NCI-H2029 treated with DMSO at 0.1 percent for 48 hours (cell line): ENCODE results near the gene JMJD4.

Source experiments
- DNase-seq: peaks from one replicate; lab custom pipeline; 2025; lab: John Stamatoyannopoulos, UW

JMJD4 gene

DNA sequence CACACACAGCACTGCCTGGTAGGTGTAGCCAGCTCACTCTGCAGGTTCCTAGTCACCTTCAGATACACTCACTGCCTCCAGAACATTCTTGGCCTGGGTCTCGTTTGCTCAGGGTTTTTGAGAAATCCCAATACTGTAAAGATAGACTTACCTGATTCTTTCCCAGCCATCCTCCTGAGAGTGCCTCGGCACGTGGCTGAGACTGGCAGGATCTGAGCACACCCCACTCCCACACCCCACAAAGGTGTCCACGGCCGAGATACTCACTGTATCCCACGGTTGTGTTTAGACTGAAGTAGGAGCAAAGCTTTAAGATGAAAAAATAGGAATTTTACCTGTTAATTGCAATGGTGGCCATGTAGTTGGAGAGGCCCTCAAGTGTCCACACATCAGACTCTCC is 33.5 kb upstream of the JMJD4 start:
- DNase-seq: no peak

DNA sequence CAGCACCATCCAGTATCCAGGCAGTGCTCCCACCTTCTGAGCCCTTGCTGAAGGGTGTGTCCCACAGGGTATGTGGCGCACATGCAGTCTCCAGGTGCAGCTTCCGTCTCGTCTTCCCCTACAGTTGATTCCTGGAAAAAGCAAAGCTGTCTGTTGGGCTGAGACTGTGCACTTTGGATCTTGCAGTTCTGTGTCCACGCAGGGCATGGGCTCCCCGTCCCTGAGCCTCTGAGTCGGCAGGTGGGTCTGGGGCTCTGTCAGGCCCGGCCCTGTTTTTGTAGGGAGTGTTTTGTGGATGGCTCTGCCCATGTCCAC is 33.0 kb upstream of the JMJD4 start:
- no peak for DNase-seq

DNA sequence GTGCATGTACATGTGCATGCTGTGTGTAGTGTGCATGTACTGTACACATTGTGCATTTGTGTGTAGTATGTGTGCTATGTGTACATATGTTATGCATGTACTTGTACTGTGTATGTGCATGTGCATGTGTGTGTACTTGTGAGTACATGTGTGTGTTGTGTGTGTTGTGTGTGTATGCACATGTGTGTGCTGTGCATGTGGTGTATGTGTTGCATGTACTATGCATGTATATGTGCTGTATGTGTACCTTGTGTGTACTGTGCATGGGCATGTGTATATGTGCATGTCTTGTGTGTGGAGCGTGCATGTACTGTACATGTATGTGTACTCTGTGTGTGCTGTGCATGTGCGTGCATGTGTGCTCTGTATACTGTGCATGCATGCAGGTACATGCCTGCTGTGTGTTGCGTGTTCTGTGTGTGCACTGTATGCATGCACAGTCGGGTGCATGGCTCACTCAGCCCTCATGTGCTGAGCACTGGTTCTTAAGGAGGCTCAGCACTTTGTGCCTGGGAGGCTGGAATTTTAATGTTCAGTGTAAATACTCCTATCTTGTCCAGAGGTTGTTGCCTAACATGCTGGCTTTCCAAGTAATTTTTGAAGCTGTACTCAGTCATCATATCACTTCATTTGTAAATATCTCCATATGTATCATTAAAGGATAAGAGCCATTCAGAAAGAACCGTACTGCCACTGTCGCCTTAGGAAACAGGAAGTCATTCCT is 32.5 kb upstream of the JMJD4 start:
- DNase-seq: no peak

DNA sequence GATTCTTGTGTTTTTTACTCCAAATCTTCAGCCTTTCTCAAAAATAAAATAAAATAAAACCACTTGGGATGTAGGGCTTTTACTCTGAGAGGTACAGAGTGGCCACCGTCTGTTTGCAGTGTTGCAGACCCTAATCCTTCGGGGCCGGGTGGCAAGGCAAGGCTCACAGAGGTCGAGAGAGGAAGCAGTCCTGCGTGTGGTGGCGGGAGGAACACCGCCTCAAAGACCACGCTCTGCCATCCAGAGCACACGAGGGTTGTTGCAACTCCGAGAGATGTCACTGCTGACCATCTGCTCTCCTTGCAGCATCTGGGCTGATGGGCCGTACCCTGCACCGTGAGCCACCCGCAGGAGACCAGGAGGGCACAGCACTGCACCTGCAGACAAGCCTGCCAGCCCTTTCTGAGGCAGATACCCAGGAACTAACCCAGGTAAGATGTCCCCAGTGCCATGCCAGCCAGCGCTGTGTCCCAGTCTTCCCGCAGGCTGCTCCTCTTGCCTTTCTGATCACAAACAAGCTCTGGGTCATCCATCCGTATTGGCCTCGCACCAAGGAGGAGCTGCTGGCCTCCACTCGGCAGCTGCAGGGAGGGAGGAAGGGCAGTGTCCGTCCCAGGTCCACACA is 31.7 kb upstream of the JMJD4 start:
- no peak for DNase-seq

DNA sequence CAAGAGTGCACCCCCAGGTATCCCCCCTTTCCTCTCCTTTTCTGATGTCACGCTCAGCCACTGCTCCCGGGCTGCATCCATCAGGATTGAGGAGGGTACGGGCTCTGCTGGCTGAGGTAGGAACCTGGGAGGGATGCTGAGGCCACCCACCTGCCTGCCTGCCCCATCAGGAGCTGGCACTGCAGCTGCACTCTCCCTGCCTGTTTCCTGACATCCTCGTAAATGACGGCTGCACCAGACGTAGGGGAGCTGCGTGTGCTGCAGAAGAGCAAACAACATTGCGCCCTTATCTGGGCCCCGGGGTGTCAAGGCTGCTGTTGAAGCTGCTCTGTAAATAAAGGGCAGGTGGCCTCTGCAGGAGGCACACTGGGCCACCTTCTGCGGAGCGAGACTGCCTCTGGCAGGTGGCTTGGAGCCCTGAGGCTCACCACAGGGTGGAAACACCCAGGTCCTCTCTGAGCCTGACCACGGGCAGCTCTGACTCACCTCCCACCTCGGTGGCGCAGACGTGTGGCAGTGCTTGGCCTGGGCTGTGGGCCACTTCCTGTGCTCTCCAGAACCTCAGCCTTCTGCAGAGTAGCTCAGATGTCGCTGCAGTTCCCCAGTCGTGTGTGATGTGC is 31.0 kb upstream of the JMJD4 start:
- peak; percentile 10 for DNase-seq

DNA sequence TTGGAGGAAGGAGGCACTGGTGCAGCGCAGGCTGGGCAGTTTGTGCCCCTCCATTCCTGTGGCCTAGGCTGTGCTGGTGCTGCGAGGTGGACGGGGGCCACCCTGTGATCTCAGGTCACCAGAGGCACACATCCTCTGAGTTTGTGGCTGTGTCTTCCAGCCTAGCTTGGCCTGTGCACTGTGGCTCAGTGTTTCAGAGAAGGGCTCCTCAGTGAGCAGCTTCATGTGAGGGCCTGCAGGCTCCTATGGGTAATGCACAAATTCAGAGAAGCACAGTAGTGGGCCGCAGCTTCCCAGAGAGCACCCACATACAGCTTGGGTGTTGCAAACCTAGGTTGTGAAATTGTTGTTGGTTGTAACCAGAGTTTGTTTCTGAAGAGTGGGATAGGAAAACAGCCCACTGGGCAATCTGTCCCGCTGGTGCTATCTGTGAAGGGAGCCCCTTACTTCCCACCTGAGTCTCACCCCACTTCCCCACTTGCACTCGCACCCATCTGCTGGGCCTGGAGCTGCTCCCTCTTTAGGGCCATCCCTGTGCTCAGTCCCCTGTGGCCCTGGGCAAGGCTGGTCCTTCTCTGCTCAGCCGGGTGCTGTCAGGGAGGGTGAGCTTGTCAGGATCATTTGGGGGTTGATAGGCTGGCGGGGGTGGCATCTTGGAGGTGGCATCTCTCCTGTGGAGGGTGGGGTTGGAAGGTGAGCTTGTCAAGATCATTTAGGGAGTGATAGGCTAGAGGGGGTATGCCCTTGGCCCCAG is 30.3 kb upstream of the JMJD4 start:
- no peak for DNase-seq

DNA sequence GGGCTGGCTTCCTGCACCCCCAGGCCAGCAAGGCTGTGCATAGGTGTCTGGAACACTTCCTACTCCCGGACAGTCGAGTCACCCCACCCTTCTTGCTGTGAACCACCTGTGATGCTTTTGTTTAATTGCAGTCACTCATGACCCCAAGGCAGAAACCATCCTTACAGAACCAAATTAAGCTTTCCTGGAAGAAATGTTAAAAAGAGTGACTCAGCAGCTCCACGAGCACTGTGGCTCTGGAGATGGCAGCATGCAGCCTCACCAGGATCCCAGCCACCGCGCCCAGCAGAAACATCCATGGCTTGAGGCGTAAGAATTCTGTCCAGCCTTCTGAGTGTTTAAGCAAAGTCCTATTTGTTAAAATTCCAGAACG is 28.9 kb upstream of the JMJD4 start:
- DNase-seq: no peak

DNA sequence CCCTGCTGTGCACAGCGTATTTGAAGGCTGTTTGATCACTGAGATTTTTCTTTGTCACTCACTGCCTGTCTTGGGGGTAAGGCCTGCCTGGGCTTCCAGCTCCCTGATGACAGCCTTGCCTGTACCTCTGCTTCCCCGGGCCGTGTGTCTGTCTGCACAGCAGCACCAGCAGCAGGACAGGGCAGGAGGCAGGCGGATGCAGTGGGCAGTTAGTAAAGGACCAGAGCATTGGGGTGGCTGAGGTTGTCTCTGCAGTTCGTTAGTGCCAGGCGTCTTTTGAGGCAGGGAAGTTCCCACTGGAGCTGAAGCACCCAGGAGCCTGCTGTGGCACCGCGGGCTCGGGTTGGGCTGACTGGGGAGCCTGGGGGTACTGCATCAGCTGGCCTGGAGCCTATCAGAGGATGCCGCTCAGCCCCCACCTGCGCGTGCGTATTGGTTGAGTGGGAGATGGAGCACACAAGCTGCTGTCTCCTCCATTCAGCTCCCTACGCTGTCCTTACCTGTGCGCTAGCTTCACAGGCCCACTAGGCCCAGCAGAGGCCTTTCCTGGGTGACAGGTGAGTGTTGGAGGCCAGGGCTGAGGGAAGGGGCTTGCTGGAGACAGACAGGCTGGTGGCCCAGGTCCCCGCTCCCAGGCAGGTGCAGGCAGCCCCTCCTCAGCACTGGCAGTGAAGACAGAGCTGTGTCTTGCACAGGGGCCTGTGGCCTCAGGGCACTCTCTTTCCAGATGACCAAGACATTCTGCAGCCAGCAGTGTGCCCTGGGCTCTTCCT is 28.3 kb upstream of the JMJD4 start:
- no peak for DNase-seq

DNA sequence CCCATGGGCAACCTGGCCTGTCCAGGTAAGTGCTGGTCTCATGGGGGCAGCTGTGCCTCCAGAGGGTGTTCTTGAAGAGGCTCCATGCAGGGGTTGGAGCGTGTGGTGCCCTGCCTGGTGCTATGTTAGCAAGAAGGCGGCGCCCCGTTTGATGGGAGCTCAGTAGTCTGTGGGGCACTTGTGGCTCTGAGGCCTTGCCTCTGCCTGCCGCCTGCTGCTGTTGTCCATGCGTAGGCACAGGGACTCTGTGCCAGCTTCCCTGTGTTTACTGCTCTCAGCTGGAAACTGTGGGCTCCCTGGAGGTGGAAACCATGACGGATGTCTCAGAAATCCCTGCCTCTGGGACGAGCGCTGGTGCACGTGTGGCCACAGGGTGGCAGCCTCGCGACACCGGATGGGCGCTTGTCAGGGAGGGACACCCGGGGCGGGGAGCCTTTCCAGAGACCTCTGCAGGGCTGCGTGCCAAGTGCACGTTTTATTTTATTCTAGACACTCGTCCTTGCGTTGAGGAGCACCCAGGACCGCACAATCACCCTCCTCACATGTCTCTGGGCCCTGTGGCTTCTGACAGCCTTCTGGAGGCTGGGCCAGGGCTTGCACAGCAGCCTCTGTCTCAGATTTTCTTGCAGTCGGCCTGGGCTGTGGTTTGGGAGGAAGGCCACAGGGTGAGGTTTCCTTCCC is 27.3 kb upstream of the JMJD4 start:
- peak; percentile 58 for DNase-seq

DNA sequence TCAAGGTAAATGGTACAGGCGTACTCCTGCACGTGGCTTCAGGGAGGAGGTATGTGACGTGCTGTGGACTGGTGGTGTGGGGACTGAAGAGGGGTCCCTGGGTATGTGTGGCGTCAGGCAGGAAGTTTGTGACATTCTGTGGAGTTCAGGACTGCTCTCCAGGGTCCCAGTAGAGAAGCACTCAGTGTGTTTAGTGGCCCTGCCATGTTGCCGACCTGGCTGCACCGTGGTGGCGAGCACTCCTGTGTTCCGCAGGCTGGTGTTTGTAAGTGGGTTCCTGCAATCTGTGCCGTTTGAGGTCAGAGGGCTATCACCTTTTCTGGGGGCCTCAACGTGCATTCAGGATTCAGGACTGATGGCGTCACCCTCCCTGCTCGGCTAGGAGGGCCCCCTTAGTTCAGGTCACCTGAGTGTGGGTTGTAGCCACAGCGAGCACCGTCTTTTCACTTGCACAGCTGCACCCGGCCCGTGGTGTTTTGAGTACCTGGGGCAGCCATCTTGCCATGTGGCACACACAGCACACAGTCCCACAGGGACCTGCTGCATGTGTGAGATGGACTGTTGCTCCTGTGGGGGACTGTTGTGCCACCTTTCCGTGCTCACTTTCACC is 26.6 kb upstream of the JMJD4 start:
- DNase-seq: no peak

DNA sequence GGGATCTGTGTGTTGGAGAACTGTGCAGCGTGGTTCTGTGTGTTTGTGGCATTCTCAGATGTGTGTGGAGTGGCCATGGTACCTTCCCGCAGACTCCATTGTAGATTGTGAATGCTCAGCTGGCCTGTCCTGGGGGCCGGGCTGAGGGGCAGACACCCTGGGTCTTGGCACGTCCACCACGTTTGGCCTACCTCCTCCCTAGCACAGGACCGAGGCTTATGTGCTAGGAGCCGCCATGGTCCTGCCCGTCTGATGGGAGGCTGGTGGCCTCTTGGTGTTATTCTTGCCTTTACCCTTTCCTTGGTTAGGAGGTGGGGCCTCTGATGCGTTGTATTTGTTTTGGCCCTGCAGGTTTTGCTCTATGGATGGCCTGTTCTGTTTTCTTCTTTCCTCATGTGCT is 25.3 kb upstream of the JMJD4 start:
- DNase-seq: no peak

DNA sequence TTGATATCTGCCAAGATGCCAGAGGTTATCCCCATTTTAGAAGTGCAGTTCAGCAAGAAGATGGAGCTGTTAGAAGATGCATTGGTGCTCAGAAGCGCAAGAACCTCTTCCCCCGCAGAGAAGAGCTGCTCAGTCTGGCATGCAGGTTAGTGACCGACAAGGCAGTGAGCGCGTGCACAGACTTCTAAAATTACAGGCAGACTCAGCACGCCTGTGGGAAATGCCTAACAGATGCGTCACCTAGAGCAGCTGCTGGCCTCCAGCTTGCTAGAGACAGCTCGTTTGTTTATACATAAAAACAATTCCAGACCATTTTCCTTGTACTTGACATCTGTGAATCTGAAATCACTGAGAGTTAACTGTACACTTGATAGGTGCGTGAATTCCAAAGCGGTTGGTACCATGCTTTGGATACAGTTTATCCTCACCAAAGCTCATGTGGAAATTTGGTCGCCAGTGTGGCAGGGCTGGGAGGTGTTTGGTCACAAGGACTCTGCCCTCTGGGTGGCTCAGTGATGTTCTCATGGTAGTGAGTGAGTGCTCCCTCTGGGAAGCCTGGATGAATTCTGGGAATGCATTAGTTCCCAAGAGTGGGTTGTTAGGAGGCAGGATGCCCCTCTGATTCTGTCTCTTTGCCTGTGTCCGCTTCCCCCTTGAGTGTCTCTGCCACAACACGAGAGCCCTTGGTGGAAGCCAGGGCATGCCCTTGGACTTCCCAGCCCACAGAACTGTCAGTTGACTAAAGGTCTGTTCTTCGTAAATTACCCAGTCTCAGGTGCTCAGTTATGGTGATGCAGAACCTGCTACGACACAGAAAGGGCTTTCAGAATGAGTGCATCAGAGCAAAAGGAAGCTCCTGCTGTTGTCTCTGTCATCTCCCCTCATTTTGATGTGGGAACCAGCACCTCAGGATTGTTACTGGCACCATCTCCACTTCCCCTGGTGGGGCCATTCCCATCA is 24.5 kb upstream of the JMJD4 start:
- DNase-seq: no peak

DNA sequence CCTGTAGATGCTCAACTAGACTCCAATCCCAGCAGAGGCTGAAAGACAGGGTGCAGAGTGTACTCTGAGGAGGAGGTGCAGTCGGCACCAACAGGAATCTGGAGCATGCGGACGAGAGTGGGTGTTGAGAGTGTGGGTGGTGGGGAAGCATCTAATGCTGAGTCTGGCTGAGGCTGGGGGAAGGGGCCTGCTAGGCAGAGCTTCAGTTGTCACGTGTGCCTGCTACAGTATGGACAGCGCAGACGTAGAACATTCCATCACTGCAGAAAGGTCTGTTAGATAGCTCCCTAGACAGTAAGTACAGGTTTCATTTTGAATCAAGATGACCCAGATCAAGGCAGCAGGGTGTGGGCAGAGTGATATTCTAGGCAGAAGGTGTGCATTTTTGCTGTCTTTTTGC is 23.3 kb upstream of the JMJD4 start:
- no peak for DNase-seq

DNA sequence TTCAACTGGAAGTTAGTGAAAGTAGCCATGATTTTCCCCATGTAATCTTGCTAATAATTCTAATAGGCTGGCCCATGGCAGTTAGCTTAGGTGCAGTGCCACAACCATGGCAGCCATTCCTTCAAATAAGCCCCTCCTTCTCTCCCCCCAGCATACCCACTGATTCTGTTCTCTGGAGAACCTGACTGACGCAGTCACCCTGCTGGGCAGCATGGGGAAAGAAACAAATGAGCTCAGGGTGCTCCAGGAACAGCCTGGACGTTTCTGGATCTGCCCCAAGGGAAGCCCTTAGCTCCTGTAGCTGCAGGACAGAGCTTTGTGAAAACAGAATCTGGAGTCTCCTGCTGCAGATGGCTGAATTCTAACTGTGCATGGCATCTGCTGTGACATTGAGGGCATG is 22.7 kb upstream of the JMJD4 start:
- no peak for DNase-seq

DNA sequence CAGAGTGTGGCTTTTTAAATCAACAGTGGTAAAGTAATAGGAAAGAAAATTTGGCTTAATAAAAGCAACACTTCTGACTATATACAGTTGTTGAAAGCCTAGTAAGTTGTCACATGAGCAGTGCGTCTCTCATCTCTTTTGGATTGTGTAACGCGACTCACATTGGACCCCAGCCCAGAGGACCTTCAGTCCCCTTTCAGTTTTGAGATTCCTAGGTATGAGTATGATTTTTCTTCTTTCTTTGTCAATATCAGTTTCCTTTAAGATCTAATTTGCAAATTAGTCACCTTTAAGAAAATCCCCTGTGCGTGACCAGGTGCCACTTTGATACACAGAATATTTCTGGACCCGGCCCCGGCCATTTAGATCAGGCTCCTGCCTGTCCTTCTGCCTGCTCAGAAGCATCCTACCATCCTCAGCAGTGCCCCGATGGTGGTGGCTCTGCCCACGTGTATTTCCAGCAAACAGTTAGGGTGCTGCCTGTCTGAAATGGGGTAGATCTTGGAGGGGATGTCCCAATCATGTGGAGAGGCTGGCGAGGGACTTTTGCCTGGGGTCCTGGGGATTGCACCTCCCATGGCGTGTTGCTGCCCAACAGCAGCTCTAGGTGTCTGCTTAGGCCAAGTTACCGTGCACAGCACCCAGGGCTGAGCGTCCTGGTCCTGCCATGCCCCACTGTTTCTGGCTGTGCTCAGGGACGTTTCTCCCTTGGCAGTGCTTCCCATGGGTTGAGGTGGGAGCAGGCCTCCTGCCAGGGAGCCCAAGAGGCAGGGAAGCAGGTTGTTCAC is 21.3 kb upstream of the JMJD4 start:
- DNase-seq: no peak

DNA sequence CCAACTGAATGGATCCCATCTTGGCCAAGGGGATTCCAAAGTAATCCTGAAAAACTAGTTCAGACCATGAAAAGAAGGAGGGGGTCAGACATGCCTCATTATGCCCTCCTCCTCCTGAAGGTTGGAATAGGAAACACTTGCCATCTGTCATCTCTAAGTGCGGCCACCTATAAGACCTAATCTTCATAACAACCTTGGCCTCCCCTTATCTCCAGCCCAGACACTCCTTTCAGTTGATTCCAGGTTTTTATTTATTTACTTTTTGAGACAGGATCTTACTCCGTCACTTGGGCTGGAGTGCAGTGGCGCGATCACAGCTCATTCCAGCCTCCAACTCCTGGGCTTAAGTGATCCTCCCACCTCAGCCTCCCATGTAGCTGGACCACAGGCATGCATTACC is 19.9 kb upstream of the JMJD4 start:
- no peak for DNase-seq

DNA sequence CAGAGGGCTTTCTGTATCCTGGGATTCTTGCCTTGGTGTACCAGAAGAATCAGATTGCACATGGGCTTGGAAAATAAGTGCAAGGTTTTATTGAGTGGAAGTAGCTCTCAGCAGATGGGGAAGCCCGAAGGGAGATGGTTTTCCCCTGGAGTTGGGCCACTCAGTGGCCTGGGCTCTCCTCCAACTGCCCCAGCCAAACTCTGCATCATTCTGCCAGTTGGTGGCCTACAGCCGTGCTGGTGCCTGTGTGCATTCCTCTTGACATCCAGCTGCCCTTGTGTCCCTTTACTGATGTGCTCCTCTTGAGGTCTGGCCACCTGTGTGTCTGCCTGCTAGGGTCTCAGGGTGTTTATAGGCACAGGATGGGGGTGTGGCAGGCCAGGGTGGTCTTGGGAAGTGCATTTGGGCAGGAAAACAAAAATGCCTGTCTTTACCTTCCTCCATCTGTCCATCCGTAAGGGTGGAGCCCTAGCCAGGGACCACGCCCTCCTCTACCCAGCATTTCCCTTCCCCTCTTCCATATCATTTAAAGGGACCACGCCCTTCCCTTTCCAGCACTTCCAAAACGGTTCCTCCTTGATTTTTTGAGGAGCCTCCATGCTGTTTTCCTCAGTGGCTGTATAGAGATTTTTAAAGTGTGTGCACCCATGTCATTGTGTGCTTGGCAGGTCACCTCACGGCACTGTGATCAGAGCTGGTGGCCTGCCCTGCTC is 19.1 kb upstream of the JMJD4 start:
- no peak for DNase-seq

DNA sequence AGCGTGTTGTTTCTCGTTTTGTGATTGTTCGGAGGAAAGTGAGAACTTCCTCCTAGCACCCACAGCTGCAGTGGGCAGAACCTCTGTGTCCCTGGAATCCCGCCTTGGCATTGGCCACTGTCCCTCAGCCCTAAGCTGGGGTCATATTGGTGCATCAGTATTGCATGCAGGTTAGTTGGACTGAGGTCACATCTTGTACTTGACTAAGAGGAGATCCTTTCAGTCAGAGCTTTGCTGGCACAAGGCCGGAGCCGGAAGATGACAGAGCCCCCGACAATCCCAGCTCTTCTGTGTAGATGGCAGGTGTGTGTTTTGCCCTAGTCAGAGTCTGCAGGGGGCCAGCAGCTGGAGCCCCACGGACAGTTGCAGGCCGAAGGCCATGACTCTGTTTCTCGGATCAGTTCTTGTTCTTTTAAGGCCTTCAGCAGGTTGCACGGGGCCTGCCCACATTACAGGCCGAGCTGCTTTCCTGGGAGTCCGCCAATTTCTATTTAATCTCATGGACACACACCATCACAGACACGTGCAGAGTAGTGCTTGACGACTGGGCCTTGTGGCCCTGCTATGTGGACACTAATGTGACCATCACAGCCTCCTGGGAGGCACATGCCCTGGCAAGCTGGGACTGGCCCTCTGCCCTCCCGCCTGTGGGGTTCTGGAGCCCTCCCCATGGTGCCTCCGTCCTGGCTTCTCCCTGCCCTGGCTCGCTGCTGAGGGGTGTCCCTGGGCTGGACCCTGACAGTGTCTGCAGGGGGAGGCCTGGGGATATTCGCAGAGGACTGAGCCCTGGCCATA is 15.0 kb upstream of the JMJD4 start:
- no peak for DNase-seq
